NK-92 treated with Interleukin-12 subunit alpha and Interleukin-12 subunit beta, amount 100 ng/mL, for 24 hours (cell line): ENCODE results near the gene CEACAM3.

Experiments
- DNase-seq: peaks from one replicate; lab custom pipeline; 2025; lab: John Stamatoyannopoulos, UW

The CEACAM3 gene

DNA sequence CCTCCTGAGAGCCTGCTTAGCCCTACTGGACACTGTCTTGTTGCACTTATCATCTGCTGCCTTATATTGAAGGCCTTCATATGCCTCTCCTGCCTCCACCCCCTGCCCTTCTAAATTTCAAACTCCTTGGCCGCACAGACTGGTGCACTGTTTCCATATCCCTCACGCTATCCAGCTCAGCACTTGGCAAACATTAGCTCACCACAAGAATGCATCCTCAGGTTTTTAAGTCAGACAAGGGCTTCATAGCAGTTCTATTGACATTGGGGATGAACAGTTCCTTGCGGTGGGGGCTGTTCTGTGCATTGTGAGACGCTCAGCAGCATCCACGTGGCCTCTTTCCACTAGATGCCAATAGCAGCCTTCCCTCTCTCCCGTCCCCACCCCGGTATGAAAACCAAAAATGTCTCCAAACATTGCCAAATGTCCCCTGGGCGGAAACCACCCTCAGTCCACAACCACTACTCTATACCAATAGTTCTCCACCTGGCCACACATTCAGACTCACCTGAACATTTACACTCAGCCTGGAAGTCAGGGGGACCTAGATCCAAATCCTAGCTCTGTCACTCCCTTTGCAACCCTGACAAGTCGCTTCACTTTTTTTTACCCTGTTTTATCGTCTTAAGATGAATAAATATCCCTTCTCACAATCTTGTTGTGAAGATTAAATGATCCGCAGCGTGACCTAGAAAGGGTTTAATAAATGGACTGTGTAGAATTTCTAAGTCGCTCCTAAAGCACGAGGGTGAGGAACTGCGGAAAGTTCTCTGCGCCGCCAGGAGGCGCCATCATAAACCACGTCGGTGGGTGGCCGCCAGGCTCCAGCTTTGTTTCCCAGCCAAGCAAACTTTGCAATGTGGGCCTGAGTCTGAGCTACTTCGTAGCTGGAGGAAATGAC, 3.6 kb upstream of the CEACAM3 start:
- peak; percentile 56 for DNase-seq

DNA sequence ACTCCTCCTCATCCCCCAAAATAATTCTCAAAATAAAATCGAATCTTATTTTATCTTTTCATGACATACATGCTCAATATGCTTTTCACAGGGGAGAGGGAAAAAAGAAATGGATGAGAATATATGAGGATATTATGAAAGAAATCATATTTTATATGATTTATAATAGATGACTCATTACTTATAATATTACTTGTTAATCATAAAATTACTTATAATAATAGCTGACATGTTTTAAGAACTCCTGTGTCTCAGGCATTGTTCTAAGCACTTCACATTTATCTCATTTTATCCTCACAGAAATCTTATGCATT, 3.0 kb upstream of the CEACAM3 start:
- DNase-seq, result no peak

DNA sequence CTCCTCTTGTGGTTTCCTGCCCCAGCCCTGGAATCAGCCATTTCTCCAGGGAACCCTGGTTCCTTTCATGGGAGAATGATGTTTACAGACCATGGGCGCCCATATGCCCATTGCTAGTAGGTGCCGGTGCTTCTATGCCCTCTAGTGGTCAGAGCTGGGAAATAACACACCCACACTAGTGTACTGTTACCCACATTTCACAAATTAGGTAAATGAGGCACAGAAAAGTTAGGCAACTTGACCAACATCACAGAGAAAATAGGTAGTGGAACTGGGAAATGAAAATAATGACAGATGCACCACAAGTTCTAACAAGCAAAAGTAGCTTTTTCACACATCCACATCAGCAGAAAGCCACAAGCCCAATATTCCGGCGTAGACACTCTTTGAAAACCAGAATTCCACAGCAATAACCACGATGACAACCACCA, 1.3 kb upstream of the CEACAM3 start:
- peak; percentile 60 for DNase-seq

DNA sequence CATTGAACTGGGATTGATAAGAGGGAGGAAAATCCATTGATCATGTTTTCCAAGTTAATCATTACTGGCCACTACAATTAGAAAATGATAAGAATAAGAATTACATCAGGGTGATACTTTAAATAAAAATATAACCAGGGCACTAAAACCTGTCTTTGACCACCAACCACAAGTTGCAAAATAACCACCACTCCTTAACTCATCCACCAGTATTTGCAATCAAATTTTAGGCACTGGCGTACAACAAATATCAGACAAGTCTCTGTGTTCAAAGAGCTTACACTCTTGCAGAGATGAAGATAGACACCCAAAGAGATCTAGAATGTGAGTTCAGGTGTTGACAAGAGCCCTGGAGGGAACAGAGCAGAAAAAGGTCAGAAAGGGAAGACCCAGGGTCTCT, 514 bp downstream of the CEACAM3 start:
- no peak for DNase-seq

DNA sequence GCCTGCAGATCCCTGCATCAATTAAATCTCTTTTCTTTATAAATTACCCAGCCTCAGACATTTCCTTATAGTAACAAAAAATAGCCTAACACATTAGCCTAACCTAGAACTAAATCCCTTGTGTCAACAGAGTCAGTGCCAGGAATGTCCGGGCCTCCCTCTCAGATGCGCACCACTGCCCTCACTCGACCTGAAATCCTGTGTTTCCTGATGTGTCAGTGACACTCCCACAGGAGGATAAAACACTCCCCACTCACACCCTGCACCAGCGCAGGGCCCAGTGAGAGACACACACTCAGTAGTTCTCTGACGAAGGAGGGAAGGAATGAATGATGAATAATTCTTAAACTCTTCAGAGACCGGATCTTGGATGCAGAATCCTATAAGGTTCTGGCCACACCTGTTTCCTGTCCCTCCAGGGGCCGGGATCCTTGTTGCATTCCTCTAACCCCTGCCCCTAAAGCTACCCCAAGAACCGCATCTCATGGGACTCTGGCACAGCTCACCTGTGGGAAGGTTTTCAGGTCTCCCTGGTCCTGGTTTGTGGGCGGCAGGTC, 3.1 kb downstream of the CEACAM3 start:
- no peak for DNase-seq

DNA sequence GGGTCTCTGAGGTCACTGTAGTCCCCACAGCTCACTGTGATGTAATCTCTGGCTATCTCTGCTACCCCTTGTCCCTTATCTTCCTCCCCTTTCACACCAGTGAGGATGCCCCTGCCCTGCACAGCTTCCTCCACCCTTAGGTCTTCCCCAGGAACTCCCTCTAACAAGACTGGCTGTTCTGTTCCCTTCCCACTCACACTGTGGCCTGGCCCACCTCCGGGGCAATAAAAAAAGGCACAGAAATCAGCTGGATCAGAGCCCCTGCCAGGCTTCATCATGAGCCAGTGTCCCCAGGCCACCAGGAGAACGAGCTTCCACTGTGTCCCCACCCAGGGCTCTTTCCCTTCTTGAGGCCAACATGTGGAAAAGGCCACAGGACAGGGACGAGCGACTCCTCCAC, 4.6 kb downstream of the CEACAM3 start:
- no peak for DNase-seq

DNA sequence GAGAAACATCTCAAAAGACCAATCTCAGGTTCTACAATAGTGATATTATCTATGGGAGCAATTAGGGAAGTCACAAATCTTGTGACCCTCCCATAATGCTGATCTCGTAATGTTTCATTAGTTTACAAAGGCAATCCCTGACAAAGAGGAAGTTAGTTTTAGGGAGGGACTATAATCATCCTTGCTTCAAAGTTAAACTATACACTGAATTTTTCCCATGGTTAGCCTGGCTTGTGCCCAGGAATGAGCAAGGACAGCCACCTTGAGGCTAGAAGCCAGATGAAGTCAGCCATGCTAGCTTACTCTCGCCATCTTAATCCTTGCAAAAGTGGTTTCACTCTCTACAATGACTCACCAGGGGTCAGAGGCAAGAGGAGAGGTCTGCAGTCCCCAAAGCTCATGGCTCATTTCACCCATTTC, 5.4 kb downstream of the CEACAM3 start:
- no peak for DNase-seq

DNA sequence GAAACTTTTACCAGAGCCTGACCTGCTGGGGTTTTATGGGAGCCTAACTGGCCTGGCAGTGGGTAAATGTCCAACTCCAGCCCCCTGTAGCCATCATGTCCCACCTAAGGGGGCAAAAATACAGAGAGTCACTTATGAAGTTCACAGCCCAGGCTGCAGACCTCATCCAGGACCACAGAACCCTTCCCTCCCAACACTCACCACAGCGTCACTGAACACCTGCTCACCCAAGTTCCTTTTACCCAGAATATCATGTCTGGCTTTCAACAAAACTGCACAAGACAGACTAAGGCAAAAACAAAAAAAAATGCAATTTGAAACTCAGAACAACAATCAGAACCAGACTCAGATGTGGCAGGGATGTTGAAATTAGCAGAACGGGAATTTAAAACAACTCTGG, 6.4 kb downstream of the CEACAM3 start:
- DNase-seq, result no peak

DNA sequence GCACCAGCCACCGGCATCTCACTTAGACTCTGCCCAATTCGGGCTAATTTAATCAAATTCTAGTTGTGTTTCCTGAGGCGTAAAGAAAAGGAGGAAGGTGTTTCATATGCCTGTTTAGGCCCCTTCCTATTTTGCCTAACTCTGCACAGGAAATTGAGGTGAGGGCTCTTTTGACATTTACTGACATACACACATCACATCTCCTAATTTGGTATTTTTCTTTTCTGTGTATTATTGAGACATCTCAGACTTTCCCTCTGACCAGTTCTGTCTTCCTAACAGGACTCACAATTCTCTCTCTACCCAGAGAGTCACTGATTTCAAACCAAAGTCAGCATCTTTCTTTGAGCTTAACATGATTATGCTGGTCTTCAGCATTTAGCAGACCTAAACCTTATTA, 7.9 kb downstream of the CEACAM3 start:
- DNase-seq, result no peak

DNA sequence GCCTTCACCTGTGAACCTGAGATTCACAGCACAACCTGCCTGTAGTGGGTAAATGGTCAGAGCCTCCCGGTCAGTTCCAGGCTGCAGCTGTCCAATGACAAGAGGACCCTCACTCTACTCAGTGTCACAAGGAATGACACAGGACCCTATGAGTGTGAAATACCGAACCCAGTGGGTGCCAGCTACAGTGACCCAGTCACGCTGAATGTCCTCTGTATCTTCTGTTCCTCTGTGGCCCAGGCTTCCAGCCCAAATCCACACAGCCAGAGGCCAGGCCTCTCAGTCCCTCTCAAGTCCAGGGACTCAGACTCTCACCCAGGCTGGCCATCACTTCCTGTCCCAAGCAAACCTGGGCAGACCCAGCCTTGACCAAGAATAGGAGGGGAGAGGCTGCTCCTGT, 10.8 kb downstream of the CEACAM3 start:
- DNase-seq, result no peak

DNA sequence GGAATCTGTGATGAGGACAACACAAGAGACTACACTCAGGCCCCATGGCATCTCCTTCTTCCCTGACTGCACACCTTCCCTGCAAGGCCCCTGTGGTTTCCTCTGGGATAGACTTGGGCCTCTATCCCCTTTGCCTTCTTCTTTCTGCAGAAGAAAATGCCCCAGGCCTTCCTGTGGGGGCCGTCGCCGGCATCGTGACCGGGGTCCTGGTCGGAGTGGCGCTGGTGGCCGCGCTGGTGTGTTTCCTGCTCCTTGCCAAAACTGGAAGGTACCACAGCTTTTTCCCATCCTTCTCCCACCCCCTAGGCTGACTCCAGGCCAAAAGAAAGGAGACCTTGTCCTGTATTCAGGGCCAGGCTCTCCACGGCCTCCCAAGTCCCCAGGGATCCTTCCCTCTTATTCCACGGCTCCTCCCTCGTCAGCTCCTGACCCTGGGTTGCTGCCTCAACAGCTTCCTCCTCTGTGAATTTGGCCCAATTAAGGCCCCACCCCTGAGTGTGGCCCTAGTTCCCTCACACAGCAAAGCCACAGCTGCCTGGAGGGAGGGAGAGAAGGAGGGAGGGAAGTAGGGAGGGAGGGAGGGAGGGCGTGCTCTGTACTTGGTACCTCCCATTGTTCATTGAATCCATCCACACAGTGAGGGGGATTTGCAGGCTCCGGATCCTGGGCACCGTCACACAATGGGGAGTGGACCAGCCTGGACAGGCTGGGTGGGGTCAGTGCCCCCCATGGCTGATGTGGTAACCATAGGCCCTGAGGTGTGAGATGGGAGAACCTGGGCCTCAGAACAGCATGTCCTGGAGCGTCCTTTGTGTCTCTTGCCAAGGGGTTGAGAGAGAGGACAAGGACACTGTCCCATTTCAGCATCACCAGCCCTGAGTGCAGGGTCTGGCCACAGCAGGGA, 12.5 kb downstream of the CEACAM3 start:
- DNase-seq, result no peak

DNA sequence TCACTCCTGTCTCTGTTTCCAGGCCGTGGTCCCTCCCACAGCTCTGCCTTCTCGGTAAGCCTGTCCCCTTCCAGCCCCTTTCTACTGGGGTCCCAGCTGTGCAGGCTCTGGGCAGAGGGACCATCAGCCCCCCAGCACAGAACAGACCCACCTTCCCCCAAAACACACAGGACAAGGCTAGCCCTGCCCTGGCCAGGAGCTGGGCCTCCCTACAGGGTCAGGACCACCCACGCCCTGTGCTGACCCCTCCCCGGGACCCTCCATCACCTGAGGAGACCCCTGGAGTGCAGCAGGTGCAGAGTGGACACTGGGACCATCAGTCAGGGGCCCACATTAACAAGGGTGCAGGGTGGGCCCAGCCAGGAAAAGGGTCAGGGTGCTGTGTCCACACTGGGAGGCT, 13.9 kb downstream of the CEACAM3 start:
- no peak for DNase-seq

DNA sequence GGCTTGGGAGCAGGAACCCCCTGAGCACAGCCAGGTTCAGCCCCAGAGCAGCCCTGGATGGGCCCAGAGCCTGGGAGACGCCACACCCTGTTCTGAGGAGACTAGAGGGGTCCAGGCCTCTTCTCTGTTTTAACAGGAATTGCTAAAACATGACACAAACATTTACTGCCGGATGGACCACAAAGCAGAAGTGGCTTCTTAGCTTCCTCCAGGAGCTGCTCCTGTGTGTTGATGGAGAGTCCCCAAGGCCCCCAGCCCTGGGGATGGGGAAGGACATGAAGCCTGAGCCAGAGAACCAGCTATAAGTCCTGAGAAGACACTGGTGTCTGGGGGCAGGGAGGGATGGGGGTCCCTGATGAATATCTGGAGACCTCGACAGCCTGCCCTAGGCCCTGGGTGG, 14.6 kb downstream of the CEACAM3 start:
- DNase-seq, result no peak

DNA sequence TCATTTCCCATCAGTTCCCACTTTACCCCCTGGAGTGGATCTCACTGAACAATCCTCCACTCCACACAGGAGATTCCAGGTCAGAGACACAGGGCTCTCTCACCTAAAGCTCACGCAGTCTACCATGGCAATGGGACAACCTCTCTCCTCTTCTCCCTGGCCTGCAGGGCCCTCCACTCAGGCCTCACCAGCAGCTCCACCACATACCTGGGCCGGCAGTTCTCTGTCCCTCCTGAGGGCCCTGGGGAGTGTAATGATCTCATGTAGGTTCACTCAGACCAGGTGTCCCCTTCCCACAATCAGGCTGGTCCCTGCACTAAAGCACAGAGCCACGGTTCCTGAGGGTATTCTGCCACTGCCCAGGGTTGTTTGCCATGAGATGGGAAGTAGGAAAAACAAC, 15.6 kb downstream of the CEACAM3 start:
- DNase-seq, result no peak

DNA sequence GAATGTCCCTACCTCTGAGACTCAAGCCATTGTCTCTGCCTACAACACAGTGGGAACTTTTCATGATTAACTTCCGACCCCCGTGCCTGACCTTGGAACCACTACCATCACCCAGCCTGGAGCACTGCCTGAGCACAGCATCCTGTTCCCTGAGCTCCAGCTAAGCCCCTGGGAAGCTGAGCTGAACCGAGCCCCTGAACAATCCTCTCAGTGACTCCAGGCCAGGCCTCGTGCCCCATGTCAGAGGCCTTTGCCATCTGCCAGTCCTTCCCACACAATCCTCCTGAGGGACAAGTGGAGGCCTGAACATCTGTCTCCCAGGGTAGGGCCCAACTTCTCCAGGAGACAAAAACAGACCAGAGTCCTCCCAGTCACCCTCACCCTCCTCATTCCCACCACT, 17.5 kb downstream of the CEACAM3 start:
- no peak for DNase-seq

DNA sequence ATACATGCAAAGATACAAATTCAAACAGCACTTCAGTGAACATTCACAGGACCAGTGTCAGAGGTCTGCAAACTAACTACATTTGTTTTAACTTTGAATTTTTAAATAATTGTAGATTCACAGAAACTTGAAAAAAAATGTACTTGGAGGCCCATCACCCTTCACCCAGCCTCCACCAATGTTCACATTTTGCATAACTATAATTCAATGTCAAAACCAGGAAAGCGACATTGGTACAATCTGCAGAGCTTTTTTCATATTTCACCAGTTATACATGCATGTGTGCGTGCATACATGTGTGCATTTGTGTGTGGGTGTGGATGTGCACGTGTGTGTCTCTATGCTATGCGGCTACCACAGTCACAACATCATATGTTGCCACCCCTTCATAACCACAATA, 18.9 kb downstream of the CEACAM3 start:
- DNase-seq, result no peak

DNA sequence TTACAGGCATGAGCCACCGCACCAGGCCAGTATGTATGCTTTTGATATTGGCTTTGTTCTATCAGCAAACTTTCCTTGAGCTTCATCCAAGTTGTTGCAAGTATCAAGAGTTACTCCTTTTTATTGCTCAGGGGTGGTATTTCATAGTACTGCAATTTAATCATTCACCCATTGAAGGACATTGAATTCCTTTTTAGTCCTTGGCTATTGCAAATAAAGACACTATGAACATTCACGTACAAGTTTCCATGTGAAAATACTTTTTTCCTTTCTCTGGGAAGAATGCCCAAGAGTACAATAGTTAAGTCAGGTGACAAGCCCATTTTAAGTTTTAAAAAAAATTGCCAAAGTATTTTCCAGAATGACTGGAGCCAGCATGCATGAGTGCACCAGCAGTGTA, 20.4 kb downstream of the CEACAM3 start:
- DNase-seq, result no peak

DNA sequence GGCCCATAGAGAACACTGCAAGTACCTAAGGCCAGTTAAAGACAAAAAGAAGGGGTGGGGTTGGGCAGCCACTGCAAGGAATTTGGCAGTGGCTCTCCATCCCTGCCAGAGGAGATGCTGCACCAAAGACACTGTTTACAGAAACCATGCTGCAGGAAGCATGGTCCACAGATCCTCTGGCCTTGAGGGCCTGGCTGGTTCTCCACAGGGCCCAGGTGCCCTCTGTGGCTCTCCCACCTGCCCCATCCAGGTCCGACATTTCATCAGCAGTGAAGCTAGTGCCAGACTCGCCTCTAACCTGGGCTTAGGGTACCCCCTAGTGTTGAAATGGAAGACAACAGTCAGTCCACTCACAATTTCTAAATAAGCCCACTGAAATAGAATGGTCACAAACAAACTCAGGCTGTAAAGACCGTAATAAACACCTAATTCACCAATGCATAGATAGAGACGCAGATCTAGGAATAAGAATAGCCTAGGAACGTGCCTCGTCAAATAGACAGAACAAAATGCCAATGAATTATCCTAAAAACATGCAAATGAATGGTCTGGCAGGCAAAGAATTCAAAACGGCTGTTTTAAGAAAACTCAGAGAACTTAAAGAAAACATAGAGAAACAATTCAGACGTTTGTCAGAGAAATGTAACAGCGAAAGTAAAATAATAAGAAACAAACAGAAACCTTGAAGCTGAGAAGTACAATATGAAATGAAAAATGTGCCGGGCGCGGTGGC, 24.8 kb downstream of the CEACAM3 start:
- peak; percentile 51 for DNase-seq

DNA sequence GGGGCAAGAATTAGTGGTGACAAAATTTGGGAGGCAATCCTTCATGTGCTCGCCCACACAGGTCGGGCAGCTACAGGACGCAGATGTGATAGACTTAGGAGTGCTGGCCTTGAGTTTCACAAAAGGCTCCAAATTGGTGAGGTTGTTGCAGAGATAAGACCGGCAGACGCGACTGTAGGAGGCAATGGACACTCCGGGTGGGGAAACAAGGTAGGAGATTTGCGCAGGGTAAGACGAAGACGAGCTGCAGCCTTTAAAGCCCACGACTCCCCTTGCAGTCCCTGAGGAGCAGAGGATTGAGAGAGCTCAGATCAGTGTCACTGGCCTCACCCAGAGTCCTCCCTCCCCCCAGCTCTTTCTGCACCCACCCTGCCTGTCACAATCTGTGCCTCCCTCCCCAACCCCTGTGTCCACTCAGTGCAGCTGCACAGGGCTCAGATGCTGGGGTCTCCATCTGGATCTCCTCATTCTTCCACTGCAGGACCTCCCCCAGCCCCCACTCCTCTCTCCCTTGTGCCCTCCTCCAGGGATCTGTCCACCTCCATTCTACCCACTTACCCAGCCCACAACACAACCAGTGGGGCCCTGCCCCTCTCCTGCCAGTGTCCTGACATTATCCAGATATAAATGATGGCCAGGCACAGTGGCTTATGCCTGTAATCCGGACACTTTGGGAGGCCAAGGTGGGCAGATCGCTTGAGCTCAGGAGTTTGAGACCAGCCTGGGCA, 41.8 kb downstream of the CEACAM3 start:
- DNase-seq, result no peak

DNA sequence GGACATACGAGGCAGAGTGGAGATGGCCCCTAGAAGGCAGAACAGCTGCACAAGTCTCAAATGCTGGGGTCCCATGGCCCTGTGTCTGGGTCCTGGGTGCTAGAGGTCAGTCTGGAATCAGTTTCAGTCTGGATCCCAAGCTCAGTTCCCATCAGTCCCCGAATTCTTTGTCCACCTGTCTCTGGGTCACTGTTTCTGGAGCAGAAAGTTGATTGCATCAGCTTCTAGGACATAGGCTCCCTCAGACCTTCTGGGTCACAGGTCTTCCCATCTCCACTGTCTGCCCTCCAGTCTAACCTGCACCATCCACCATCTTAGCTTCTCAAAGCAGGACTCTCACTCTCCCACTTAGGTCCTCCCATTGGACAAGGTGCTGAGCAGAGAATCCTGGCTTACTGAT, 42.8 kb downstream of the CEACAM3 start:
- DNase-seq, result no peak

DNA sequence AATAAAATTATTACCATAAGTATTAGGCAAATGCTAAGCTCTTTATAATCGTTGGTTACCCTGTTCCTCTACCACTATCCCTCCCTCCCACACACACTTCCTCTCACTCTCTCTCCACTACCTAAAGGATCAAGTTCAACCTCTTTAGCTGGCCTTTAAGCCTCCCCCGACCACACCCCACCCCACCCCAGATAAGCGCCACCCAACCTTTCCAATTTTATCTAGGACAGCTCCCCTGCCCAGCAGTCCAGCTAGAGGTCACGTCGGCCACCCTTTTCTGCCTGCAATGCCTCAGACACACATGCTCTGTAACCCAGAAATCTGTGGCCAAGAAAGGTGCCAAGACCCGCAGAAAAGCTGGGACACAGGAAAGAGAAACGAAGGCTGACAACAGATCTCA, 47.0 kb downstream of the CEACAM3 start:
- DNase-seq, result no peak

DNA sequence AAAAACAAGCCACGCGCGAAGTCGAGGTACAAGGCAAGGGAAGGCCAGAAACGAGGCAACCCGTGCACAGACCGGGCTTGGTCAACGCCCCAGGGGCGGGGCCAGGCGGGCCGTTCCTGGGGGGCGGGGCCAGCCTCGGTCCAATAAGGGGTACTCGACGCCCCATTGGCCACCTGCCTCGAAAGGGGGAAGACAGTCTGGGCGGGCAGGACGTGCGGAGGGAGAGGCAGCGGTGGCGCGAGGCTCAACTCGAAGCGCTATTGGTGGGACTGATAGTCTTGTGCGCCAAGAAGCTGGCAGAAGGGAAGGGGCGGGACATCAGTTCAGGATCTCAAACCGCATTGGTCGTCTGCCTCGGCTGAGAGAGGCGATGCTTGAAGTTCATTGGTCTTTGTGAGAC, 48.2 kb downstream of the CEACAM3 start, which contains the start of gene LYPD4:
Gene LYPD4 (minus strand): TSS at position 83 of the 400 bp plus-strand sequence. CDS start 5,398 bp downstream, outside the sequence.
- no peak for DNase-seq
